ENCODE measurements around the gene UTP11.

Gene UTP11

DNA sequence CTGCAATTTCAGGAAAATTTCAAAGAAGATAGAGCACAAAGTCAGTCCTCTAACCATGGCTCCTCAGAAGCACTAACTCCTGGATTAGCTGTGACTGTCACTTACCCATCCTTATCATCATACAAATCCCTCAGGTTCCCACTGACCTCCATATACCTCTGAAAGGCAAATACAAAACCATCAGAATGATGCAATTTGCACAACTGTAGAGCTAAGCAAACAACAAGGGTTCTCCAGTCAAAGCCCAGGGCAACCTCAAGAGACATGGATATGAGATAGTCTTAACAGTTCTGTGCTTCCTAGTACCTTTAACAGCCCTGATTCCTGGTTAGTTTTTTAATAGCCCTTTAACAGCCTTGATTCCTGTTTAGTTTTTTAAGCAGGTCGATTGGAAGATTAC lies 24.9 kb upstream of the UTP11 start:
- no peak overlapping the region for H3K4me3 ChIP-seq (ENCODE audit: low read depth, low read length)
- no peak for TF ChIP-seq CTCF (IDR thresholded peaks at IDR 0.05; ENCODE audit: borderline replicate concordance, insufficient read depth, low read depth, low read length)

DNA sequence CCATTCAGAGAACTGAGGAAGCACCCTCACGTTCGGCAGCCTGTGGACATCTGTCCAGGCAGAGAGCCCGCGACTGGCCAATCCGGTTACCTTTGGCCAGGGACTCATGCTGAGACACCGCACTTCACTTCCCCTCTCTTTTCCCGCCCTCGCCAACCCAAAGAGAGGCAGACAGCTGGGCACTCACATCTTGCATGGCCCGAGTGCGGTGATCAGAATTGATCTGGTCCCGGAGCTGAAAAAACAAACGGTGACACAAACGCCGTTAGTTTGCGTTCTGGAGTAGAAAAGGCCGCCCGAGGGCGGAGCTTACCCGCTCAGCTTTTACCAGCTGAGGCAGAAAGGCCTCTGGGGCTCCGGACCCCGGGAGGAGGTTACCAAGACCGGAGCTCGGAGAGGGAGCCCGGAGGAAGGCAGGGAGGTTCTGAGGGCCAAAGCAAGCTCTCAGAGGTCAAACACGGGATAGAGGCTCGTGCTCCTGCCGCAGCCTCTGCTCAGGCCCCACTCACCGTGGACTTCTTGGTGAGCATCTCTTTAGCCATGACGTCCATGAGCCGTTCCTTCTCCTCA lies 23.1 kb upstream of the UTP11 start:
- peak overlapping the region; percentile 76 for H3K4me3 ChIP-seq (ENCODE audit: low read depth, low read length)
- no peak for TF ChIP-seq CTCF (IDR thresholded peaks at IDR 0.05; ENCODE audit: borderline replicate concordance, insufficient read depth, low read depth, low read length)

DNA sequence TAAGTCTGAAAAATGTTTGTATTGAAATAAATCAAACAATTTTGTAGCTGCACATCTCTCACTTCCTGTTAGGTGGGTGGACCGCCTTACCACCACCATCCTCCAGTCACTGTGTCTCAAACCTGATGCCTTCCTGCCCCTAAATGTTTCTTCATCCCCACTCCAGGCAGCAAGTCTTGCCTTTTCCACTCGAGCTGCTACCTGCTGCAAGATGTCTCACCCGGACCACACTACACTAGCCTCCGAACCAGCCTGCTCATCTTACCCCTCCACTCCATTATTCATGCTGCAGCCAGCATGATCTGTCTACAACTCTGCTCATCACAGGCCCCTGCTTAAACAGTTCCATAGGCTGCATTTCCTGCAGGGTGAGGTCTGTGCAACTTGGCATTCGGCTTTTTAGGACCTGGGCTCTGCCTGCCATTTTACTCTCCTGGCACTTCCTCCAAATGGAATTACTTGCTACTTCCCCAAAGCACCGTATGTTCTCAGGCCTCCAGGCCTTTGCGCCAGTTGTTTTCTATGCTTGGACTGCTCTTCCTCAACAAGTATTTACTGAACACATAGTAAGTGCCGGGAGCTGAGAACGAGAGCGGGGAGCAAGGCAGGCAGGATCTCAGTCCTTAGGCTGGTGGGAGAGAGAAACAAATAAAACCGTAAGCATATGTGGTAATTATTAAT lies 17.5 kb upstream of the UTP11 start:
- no peak overlapping the region for H3K4me3 ChIP-seq (ENCODE audit: low read depth, low read length)
- TF ChIP-seq CTCF (IDR thresholded peaks at IDR 0.05; ENCODE audit: borderline replicate concordance, insufficient read depth, low read depth, low read length) = no peak

DNA sequence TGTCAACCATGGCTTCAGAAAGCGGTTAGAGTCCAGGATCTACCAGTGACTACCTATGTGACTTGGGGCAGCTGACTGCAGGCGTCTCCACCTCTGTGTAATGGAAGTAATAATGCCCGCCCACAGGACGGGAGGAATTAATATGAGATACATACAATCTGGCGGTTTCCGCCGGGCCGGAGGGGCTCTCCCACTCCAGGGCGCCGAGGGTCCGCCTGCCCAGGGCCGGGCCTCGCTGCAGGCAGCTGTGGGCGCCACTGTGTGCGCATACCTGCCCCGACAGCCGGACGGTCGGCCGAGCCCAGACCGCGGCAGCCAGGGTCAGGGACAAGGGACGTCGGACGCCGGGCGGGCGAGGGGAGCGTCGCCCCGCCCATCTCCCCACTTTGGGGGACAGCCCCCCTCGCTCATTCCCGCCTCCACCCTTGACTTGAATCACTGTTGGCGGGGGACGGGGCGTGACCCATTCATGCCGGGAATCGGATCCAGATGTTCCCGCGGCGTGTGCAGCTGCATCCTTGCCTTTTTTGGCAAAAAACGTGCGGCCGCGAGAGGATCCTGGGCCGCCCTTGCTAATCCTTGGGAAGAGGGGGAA lies 16.7 kb upstream of the UTP11 start:
- no peak overlapping the region for H3K4me3 ChIP-seq (ENCODE audit: low read depth, low read length)
- no peak for TF ChIP-seq CTCF (IDR thresholded peaks at IDR 0.05; ENCODE audit: borderline replicate concordance, insufficient read depth, low read depth, low read length)

- H3K4me3 ChIP-seq (ENCODE audit: low read depth, low read length) = no peak overlapping the region
Measured at GRCh38 chr1:37997256-37998088, 15.1 kb upstream of the UTP11 start.

More at GRCh38 chr1:37997256-37998088, 15.1 kb upstream of the UTP11 start:
- TF ChIP-seq CTCF (IDR thresholded peaks at IDR 0.05; ENCODE audit: borderline replicate concordance, insufficient read depth, low read depth, low read length) = no peak
